ENCODE data around the gene BTRC. TPM values are rescaled to one million over a fixed set of nuclear protein-coding genes. Genes with fewer than 3 reads are reported as not detected.

BTRC gene
- total and polyA plus RNA-seq, 7 donors = 6.1 to 19.3 (median 16.4) TPM

GRCh38 chr10:101529207-101529606, 175.2 kb downstream of the BTRC start:
- Histone ChIP-seq H3K9me3 (no peaks in the 10 kb centered on the region), H3K4me1 (peaks cover 8% of the 10 kb centered on the region), H3K36me3 (ENCODE audit: insufficient read depth in 1 of 2, low read depth in 1 of 2) (peaks cover 0 to 31% of the 10 kb centered on the region in 2 donors), H3K27ac (no peak overlapping the region), H3K27me3 (ENCODE audit: insufficient read depth in 3 of 3, low read length in 2 of 3) (no peaks in the 10 kb centered on the region), H3K4me3 (no peak overlapping the region)
- WGBS, 3 donors = 71 to 93% (median 85%) methylated on average over 1 of the region's 1 CpG
- intact Hi-C loops (cut with DNase I) = no loop called here
- no peak for DNase-seq
- no peak for ATAC-seq
- TF ChIP-seq CTCF (IDR thresholded peaks at IDR 0.05) = no peak

GRCh38 chr10:101529725-101530553, 176.0 kb downstream of the BTRC start:
- no peak overlapping the region for H3K27ac ChIP-seq

GRCh38 chr10:101535949-101536348, 182.0 kb downstream of the BTRC start:
- Histone ChIP-seq H3K9me3 (no peaks in the 10 kb centered on the region), H3K27ac (no peak overlapping the region), H3K36me3 (ENCODE audit: insufficient read depth in 1 of 2, low read depth in 1 of 2) (peaks cover 3 to 78% of the 10 kb centered on the region in 2 donors), H3K27me3 (ENCODE audit: insufficient read depth in 3 of 3, low read length in 2 of 3) (no peaks in the 10 kb centered on the region), H3K4me1 (no peaks in the 10 kb centered on the region), H3K4me3 (no peak overlapping the region)
- 61 to 75% (median 69%) methylated on average over 4 of the region's 4 CpGs for WGBS, 3 donors
- no peak for TF ChIP-seq CTCF (IDR thresholded peaks at IDR 0.05)
- ATAC-seq (no peak), DNase-seq (no peak)
- intact Hi-C loops (cut with DNase I) = no loop called here

More at GRCh38 chr10:101529725-101530553, 176.0 kb downstream of the BTRC start:
- Histone ChIP-seq H3K27me3 (ENCODE audit: insufficient read depth in 3 of 3, low read length in 2 of 3) (no peaks in the 10 kb centered on the region), H3K36me3 (ENCODE audit: insufficient read depth in 1 of 2, low read depth in 1 of 2) (peaks cover 0 to 38% of the 10 kb centered on the region in 2 donors), H3K9me3 (no peaks in the 10 kb centered on the region), H3K4me3 (no peak overlapping the region), H3K4me1 (peaks cover 4% of the 10 kb centered on the region)
- ATAC-seq (no peak), DNase-seq (no peak)
- intact Hi-C loops (cut with DNase I) = no loop called here
- 67 to 75% (median 67%) methylated on average over 4 of the region's 4 CpGs for WGBS, 3 donors
- TF ChIP-seq CTCF (IDR thresholded peaks at IDR 0.05) = no peak

- intact Hi-C loops (cut with DNase I) = no loop called here
- no peaks in the 10 kb centered on the region for H3K9me3 ChIP-seq
- H3K36me3 ChIP-seq (ENCODE audit: insufficient read depth in 1 of 2, low read depth in 1 of 2) = peaks cover 3 to 74% of the 10 kb centered on the region in 2 donors
- peak; percentile 51 for TF ChIP-seq CTCF (IDR thresholded peaks at IDR 0.05)
- H3K27me3 ChIP-seq (ENCODE audit: insufficient read depth in 3 of 3, low read length in 2 of 3) = no peaks in the 10 kb centered on the region
- no peak overlapping the region for H3K27ac ChIP-seq
- DNase-seq (no peak), ATAC-seq (peak in 1 of 4 donors; percentile 43)
- H3K4me3 ChIP-seq = no peak overlapping the region
- H3K4me1 ChIP-seq = no peaks in the 10 kb centered on the region
These were observed 182.8 kb downstream of the BTRC start for GRCh38 chr10:101536800-101537199.

Measured in psoas muscle (tissue), 8 donors.